H9 (cell line): ENCODE measurements around the gene GORASP1. TPM values are rescaled to one million over a fixed set of nuclear protein-coding genes. Genes with fewer than 3 reads are reported as not detected.

ENCODE experiments used
- DNase-seq: peaks from one replicate; pipeline ENCODE4 v3.0.0-alpha.2; 2017
- H2AFZ ChIP-seq: one replicate; pipeline ENCODE4 v1.6.1; 2013; ENCODE audit warnings: mild to moderate bottlenecking, low read length, control low read depth, moderate library complexity
- H2AK5ac ChIP-seq: 2 replicates; pipeline ENCODE4 v1.6.1; 2013; ENCODE audit warnings: low read length, control low read depth, mixed read lengths; ENCODE audit not compliant: insufficient read length
- H2BK120ac ChIP-seq: one replicate; pipeline ENCODE4 v1.6.1; 2013; ENCODE audit warnings: low read depth, mild to moderate bottlenecking, low read length, control low read depth, inconsistent platforms; ENCODE audit not compliant: poor library complexity, severe bottlenecking
- H2BK12ac ChIP-seq: 2 replicates; pipeline ENCODE4 v1.6.1; 2013; ENCODE audit warnings: low read length, control low read depth, mixed read lengths, low read depth; ENCODE audit not compliant: insufficient read length
- H2BK15ac ChIP-seq: 2 replicates; pipeline ENCODE4 v1.6.1; 2013; ENCODE audit warnings: low read depth, low read length, control low read depth
- H2BK20ac ChIP-seq: one replicate; pipeline ENCODE4 v1.6.1; 2013; ENCODE audit warnings: low read depth, mild to moderate bottlenecking, low read length, control low read depth, inconsistent platforms; ENCODE audit not compliant: poor library complexity, severe bottlenecking
- H2BK5ac ChIP-seq: 2 replicates; pipeline ENCODE4 v1.6.1; 2013; ENCODE audit warnings: low read length, control low read depth, mixed read lengths; ENCODE audit not compliant: insufficient read length
- H3K14ac ChIP-seq: 2 replicates; pipeline ENCODE4 v1.6.1; 2013; ENCODE audit warnings: low read length, control low read depth; ENCODE audit not compliant: insufficient read depth
- H3K18ac ChIP-seq: 2 replicates; pipeline ENCODE4 v1.6.1; 2013; ENCODE audit warnings: low read depth, mild to moderate bottlenecking, mixed read lengths, low read length, control low read depth; ENCODE audit not compliant: insufficient read length
- H3K23ac ChIP-seq: 2 replicates; pipeline ENCODE4 v1.6.1; 2013; ENCODE audit warnings: low read length, control low read depth, mixed read lengths, low read depth; ENCODE audit not compliant: insufficient read length
- H3K23me2 ChIP-seq: 2 replicates; pipeline ENCODE4 v1.6.1; 2013; ENCODE audit warnings: low read depth, mild to moderate bottlenecking, mixed read lengths, low read length, control low read depth; ENCODE audit not compliant: insufficient read length, poor library complexity, severe bottlenecking
- H3K27ac ChIP-seq: 2 replicates; pipeline ENCODE4 v1.5.1; 2013; ENCODE audit warnings: low read length, control low read depth, mixed read lengths, low read depth; ENCODE audit not compliant: insufficient read length
- H3K27me3 ChIP-seq: 2 replicates; pipeline ENCODE4 v1.6.1; 2013; ENCODE audit warnings: low read length, control low read depth, inconsistent platforms; ENCODE audit not compliant: insufficient read depth
- H3K4ac ChIP-seq: 2 replicates; pipeline ENCODE4 v1.6.1; 2013; ENCODE audit warnings: low read depth, mild to moderate bottlenecking, control low read depth, inconsistent platforms, low read length, moderate library complexity
- H3K4me1 ChIP-seq: 2 replicates; pipeline ENCODE4 v1.6.1; 2013; ENCODE audit warnings: low read length, control low read depth, inconsistent platforms; ENCODE audit not compliant: insufficient read depth
- H3K4me2 ChIP-seq: 2 replicates; pipeline ENCODE4 v1.6.1; 2013; ENCODE audit warnings: low read length, control low read depth, mixed read lengths; ENCODE audit not compliant: insufficient read length, insufficient read depth
- H3K56ac ChIP-seq: 2 replicates; pipeline ENCODE4 v1.6.1; 2013; ENCODE audit warnings: low read depth, mild to moderate bottlenecking, mixed read lengths, low read length, control low read depth; ENCODE audit not compliant: insufficient read length
- H3K79me1 ChIP-seq: 2 replicates; pipeline ENCODE4 v1.6.1; 2013; ENCODE audit warnings: low read depth, mild to moderate bottlenecking, moderate library complexity, low read length, control low read depth, inconsistent platforms; ENCODE audit not compliant: insufficient read depth, poor library complexity, severe bottlenecking
- H3K79me2 ChIP-seq: 2 replicates; pipeline ENCODE4 v1.6.1; 2013; ENCODE audit warnings: low read length, control low read depth, inconsistent platforms; ENCODE audit not compliant: insufficient read depth
- H3K9ac ChIP-seq: 2 replicates; pipeline ENCODE4 v1.6.1; 2013; ENCODE audit warnings: low read length, control low read depth, mixed read lengths; ENCODE audit not compliant: insufficient read length; ENCODE audit errors: extremely low read depth
- H3K9me3 ChIP-seq: one replicate; pipeline ENCODE4 v1.6.1; 2013; ENCODE audit warnings: low read depth, low read length, inconsistent platforms; ENCODE audit not compliant: control insufficient read depth
- H3T11ph ChIP-seq: one replicate; pipeline ENCODE4 v1.6.1; 2013; ENCODE audit warnings: mild to moderate bottlenecking, low read length, control low read depth, inconsistent platforms
- H4K20me1 ChIP-seq: one replicate; pipeline ENCODE4 v1.6.1; 2013; ENCODE audit not compliant: control insufficient read depth, insufficient read length, insufficient read depth
- H4K5ac ChIP-seq: 2 replicates; pipeline ENCODE4 v1.6.1; 2013; ENCODE audit warnings: low read depth, mild to moderate bottlenecking, mixed read lengths, low read length, control low read depth; ENCODE audit not compliant: insufficient read length
- H4K8ac ChIP-seq: replicated peaks from 2 replicates; pipeline ENCODE4 v1.6.1; 2013; ENCODE audit warnings: low read length, control low read depth, mixed read lengths, low read depth; ENCODE audit not compliant: insufficient read length
- H4K91ac ChIP-seq: 2 replicates; pipeline ENCODE4 v1.6.1; 2013; ENCODE audit warnings: low read depth, mild to moderate bottlenecking, moderate library complexity, mixed read lengths, low read length, control low read depth; ENCODE audit not compliant: insufficient read length
- H3K27ac Mint-ChIP-seq, 3 experiments: 2 replicates in 2 of 3; 3 replicates in 1 of 3; pipeline ENCODE4 v1.8.0; 2020 to 2021; ENCODE audit warnings: mixed read lengths in 3 of 3, mild to moderate bottlenecking in 1 of 3, moderate library complexity in 1 of 3
- H3K27me3 Mint-ChIP-seq: 2 replicates; pipeline ENCODE4 v1.8.0; 2021; ENCODE audit warnings: low read depth, mild to moderate bottlenecking, moderate library complexity, mixed read lengths
- H3K36me3 Mint-ChIP-seq, 3 experiments: 2 replicates in 2 of 3; 3 replicates in 1 of 3; pipeline ENCODE4 v1.8.0; 2020 to 2021; ENCODE audit warnings: low read depth in 3 of 3, mixed read lengths in 3 of 3; ENCODE audit not compliant: insufficient read depth in 1 of 3
- H3K4me1 Mint-ChIP-seq, 2 experiments: 2 replicates each; pipeline ENCODE4 v1.8.0; 2020; ENCODE audit warnings: mixed read lengths in 2 of 2
- H3K4me3 Mint-ChIP-seq, 2 experiments: 2 replicates in 1 of 2; 3 replicates in 1 of 2; pipeline ENCODE4 v1.8.0; 2020 to 2021; ENCODE audit warnings: mild to moderate bottlenecking in 2 of 2, mixed read lengths in 2 of 2, moderate library complexity in 1 of 2
- H3K9me3 Mint-ChIP-seq, 2 experiments: 2 replicates in 1 of 2; 3 replicates in 1 of 2; pipeline ENCODE4 v1.8.0; 2020; ENCODE audit warnings: mild to moderate bottlenecking in 2 of 2, mixed read lengths in 2 of 2, moderate library complexity in 1 of 2
- WGBS: extraction: QIAGEN DNeasy Blood & Tissue Kit; methylation state at CpG from one replicate; pipeline ENCODE4 v1.1.7; 2013; ENCODE audit warnings: missing lambda C conversion rate, low lambda C conversion rate, mixed read lengths; ENCODE audit not compliant: insufficient read length; ENCODE audit errors: extremely low coverage; 5-methylcytosine and 5-hydroxymethylcytosine counted together
- total RNA-seq: library from RNA; stranded (reverse); gene quantifications from 2 replicates; pipeline ENCODE4 v1.2.1, GENCODE V29; 2021
- TF ChIP-seq, protein P1 (sequence below): fragments of 200-600 bp; sonication (generic); conservative IDR thresholded peaks from 3 replicates; pipeline ENCODE4 v1.8.0; 2021; ENCODE audit warnings: antibody characterized with exemption, mild to moderate bottlenecking

Gene GORASP1
- total RNA-seq, 1 experiment from 2014 or later, result 37.4 TPM

DNA sequence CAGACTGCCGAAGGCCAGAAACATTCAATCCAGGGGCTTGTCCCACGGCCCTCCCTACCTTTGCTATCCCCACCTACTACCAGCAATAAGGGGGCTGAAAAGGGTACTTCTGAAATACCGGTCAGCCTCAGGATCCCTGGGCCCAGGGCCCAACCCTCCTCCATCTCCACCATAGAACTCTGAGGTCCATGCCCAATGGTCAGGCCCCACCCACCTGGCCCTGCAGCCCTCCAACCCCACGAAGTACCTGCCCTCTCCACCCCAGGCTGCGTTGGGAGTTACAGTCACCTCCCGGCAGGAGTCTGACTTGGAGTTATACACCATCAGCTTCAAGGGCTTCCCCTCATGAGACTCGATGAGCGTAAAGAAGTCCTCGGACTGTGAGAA is 6.9 kb downstream of the GORASP1 start:
- no peak overlapping the region for H2BK12ac ChIP-seq
- no peak overlapping the region for H2BK5ac ChIP-seq
- Mint-ChIP-seq H3K4me1 (peaks cover 0 to 12% of the 10 kb centered on the region in 2 experiments; a peak in 2 of 4 replicates), H3K36me3 (peaks cover 9 to 32% (median 20%) of the 10 kb centered on the region in 3 experiments; a peak in 6 of 7 replicates), H3K4me3 (no peak overlapping the region), H3K9me3 (no peaks in the 10 kb centered on the region), H3K27me3 (no peaks in the 10 kb centered on the region; the same call in 1 of the 2 replicates), H3K27ac (no peak overlapping the region)
- no peaks in the 10 kb centered on the region for H3K27me3 ChIP-seq
- H2AK5ac ChIP-seq, result no peak overlapping the region
- no peaks in the 10 kb centered on the region for H4K20me1 ChIP-seq
- H3K56ac ChIP-seq, result no peak overlapping the region
- no peaks in the 10 kb centered on the region for H3K4me1 ChIP-seq
- no peak overlapping the region for H3K27ac ChIP-seq
- no peak overlapping the region for H3T11ph ChIP-seq
- H3K79me1 ChIP-seq, result no peaks in the 10 kb centered on the region
- H4K91ac ChIP-seq, result no peak overlapping the region
- H3K4me2 ChIP-seq, result no peak overlapping the region
- H4K5ac ChIP-seq, result no peak overlapping the region
- H3K79me2 ChIP-seq, result no peaks in the 10 kb centered on the region; the same call in 1 of the 2 replicates
- no peak for DNase-seq
- no peaks in the 10 kb centered on the region for H3K23me2 ChIP-seq
- no peak overlapping the region for H3K18ac ChIP-seq
- no peak overlapping the region for H3K23ac ChIP-seq
- no peak overlapping the region for H3K4ac ChIP-seq
- TF ChIP-seq, protein P1, sequence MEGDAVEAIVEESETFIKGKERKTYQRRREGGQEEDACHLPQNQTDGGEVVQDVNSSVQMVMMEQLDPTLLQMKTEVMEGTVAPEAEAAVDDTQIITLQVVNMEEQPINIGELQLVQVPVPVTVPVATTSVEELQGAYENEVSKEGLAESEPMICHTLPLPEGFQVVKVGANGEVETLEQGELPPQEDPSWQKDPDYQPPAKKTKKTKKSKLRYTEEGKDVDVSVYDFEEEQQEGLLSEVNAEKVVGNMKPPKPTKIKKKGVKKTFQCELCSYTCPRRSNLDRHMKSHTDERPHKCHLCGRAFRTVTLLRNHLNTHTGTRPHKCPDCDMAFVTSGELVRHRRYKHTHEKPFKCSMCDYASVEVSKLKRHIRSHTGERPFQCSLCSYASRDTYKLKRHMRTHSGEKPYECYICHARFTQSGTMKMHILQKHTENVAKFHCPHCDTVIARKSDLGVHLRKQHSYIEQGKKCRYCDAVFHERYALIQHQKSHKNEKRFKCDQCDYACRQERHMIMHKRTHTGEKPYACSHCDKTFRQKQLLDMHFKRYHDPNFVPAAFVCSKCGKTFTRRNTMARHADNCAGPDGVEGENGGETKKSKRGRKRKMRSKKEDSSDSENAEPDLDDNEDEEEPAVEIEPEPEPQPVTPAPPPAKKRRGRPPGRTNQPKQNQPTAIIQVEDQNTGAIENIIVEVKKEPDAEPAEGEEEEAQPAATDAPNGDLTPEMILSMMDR, result no peak
- H2AFZ ChIP-seq, result no peak overlapping the region
- H2BK20ac ChIP-seq, result no peak overlapping the region
- H2BK120ac ChIP-seq, result no peak overlapping the region
- no peak overlapping the region for H4K8ac ChIP-seq
- no peak overlapping the region for H3K9ac ChIP-seq
- no peaks in the 10 kb centered on the region for H3K9me3 ChIP-seq
- H2BK15ac ChIP-seq, result no peak overlapping the region
- no CpG with 5 or more reads among the region's 9 CpGs for WGBS
- no peak overlapping the region for H3K14ac ChIP-seq
